Effector CD4-positive, alpha-beta T cell (primary cell): ENCODE results near the gene SHISA8.

Source experiments
- DNase-seq: peaks from one replicate; pipeline ENCODE4 v3.0.0-alpha.2; 2020

SHISA8 gene

GRCh38 chr22:41933411-41934177 lies 18.7 kb upstream of the SHISA8 start:
- DNase-seq, result no peak

- DNase-seq, result no peak
These were observed 17.5 kb upstream of the SHISA8 start for GRCh38 chr22:41932353-41932752.

DNA sequence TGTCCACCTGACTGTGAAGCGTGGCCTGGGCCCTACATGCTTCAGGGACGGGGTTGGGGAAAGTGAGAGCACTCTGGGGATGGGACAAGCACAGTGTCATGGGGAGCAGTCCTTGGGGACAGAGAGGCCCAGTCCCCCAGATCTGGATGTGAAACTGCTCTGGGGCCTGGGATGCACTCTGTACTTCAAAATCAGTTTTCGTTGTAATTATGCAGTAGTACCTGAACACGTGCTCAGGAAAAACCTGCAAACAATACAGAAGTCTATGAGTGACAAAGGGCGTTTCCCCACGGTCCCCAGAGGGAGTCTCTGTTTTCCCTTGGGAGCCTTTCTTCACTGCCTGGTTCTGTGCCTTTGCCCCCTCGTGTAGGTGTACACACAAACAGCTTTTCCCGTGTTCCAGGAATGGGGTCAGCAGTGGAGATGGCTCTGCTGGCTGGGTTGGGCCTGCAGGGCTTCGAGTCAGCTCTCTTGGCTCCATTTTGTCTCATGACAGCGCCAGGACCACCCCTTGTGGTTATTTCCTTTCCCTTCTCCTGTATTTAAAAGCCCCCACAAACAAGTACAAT lies 16.9 kb upstream of the SHISA8 start:
- DNase-seq, result no peak

DNA sequence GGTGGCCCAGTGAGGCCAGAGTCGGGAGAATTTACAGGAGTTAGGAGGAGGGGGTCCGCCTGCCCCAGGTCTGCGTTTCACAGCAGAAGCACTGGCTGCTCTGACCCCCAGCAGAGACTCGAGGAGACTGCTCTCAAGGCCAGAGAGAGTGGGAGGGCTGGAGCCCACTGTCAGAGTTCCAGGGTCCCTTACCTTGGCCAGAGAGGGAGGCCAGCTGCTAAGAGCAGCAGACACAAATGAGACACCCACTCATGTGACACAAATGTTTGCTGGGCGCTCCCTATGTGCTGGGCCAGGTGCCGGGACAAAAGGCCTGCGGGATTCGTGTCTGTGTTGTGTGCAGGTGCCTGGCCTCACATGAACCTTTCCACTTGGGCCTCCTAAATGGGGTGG lies 14.5 kb upstream of the SHISA8 start:
- DNase-seq, result no peak

- DNase-seq, result no peak
These were observed 13.9 kb upstream of the SHISA8 start for GRCh38 chr22:41928593-41929417.

- no peak for DNase-seq
These were observed 12.9 kb upstream of the SHISA8 start for GRCh38 chr22:41927813-41928212.

GRCh38 chr22:41925783-41926460 lies 11.0 kb upstream of the SHISA8 start:
- DNase-seq, result peak; percentile 75

DNA sequence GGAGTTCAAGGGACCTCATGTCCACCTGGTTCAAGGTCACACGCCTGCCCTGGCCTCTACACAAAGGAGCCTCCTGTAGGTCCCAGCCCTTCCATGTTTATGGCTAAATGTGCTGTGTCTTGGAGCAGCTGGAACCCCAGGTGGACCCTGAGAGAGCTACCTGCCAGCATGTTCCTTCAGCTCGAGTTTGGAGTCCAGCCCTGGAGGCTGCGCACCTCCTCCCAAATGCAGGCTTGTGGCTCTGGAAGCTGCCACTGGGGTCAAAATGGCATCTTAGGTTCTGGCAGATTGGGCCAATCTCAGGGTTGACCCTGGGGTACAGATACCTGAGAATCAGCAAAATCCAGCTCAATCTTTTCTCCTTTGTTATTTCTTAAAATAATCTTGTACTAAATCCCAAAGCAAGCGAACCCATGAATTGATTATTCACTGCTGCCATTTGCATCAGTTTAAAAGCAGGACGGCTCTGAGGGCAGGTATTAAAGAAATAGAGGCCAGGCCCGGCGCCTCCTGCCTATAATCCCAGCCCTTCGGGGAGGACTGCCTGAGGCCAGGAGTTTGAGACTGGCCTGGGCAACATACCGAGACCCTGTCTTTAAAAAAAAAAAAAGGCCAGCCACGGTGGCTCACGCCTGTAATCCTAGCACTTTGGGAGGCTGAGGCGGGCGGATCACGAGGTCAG lies 8.9 kb upstream of the SHISA8 start:
- no peak for DNase-seq

DNA sequence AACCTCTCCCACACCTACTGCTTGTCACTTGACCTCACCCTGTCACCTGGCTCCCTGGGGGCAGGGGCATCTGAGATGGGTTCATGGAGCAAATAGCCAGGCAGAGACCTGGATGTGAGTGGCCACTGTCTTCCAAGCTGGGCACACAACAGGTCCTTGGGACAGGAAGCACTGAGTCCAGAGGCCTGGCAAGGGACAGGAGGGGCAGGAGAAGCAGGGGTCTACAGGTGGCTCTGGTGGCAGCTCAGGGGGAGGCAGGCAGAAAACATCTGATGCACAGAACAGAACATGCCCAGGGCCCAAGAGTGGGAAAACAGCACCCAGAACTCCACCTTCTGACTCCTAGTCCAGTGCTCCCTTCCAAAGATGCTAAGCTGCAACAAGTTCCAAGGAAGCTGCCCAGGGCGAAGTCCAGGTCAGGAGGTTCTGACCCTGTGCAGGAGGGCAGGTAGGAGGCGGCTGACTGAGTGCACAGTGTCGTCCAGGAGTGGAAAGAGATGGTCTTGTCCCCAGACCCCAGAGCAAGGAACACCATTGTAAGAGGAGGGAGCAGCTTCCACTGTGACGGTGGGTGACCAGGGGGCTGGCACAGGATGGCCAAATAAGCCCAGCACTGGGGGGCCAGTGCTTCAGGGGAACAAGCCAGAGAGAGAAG lies 8.2 kb upstream of the SHISA8 start:
- DNase-seq, result no peak

DNA sequence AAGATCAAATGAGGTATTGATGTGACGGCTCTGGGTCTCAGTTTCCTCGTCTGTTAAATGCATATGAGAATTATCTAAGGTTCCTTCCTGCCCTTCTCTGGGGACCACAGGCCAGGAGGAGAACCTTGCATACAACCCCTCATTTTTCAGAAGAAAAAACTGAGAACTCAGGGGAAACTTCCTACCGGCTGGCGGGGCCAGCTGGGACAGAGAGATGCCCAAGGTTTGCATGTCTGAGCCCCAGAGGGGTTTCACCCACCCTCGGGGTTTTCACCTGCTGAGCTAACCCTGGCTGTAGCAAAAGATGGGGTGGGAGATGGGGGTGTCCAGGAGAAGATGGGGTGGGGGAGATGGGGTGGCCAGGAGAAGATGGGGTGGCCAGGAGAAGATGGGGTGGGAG lies 7.5 kb upstream of the SHISA8 start:
- DNase-seq, result no peak

GRCh38 chr22:41920271-41920976 lies 5.5 kb upstream of the SHISA8 start:
- no peak for DNase-seq

DNA sequence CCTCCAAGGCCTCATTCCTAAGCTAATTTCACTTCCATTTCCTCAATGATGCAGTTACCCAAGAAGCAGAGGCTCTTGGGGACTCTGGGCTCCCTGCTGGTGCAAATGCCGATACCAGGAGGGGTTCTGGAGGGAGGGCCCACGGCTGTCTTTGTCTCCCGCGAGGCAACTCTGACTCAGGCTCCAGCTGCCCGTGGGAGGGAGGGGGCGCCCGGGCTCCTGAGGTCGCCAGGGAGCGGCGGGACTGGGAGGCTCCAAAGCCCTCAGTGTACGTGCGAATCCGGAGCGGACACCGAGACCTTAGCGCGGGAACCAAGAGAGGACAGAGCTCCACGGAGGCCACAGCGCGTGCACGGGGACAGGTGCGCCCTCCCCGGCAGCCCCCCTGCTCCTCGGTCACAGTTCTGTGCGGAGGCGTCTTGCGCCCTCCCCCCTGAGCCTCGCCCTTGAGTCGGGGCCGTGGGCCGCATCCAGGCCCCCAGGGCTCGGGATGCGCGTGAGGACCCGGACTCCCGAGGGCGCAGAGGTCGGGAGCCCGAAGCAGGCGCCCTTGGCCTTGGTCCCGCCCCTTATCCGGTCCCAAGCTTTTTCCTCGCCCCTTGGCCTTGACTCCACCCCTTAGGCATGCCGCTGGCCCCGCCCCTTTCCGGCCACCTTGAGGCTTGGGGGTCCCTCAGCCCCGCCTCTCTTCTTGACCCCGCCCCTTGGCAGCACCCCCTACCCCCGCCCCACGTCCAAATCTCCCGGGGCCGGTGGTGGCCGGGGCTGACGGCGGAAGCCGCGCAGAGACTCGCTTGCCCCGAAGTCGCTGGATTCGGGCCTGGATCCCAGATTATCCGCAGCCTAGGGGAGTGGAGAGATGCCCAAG lies 4.7 kb upstream of the SHISA8 start:
- no peak for DNase-seq

- no peak for DNase-seq
These were observed 3.3 kb upstream of the SHISA8 start for GRCh38 chr22:41917903-41918791.

DNA sequence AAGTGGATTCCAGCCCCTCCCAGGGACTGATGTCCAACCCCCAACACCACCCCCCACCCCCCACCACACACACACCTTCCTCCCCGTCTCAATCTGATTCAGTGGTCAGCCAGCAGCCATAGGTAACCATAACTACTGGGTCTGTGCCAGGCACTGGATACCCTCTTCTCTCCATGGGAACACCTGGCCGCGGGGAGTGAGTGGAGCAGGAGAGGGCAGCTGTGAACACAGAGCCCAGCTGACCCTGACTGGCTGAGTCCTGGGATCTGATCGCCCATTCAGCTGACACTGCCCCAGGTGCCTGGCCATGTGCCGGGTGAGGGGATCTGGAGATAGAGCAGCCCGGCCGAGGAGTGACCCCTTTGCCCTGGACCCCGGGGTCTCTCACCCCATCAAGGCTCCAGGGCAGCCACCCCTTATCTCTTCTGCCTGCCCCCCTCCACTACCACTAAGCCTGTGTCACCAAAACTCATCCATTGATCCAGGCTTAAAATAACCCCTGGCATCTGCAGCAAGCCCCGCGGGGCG lies 2.6 kb upstream of the SHISA8 start:
- no peak for DNase-seq

- no peak for DNase-seq
These were observed 2.0 kb upstream of the SHISA8 start for GRCh38 chr22:41916745-41917358.

GRCh38 chr22:41915786-41916493 lies 1.1 kb upstream of the SHISA8 start:
- no peak for DNase-seq

DNA sequence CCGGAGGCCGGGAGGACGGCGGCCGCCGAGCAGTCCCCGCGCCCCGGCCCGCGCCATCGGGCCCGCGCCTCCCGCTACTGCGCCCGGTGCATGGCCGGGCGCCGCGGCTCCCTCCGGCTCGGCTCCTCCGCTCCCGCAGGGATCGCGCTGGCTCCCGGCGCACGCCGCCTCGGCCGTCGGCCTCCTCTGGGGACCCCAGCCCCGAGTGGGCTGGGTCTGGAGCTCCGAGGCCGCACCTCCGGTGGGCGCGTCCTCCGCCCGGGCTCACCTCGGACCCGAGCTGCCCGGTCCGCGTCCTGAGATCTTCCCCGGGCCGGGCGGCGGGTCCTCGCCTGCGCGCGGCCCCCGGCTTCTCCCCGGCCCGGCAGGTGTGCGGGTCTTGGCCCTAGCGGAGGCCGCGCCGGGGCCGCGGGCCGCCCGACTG lies 251 bp downstream of the SHISA8 start:
- DNase-seq, result no peak
